Activated naive CD4-positive, alpha-beta T cell treated with anti-CD3 and anti-CD28 coated beads, Interleukin-2, amount 50 U/mL, for 24 hours (primary cell): ENCODE results near the gene OBSL1.

Source experiments
- H3K27ac Mint-ChIP-seq: one replicate; pipeline ENCODE4 v1.8.0; 2021; ENCODE audit warnings: mild to moderate bottlenecking, mixed read lengths
- H3K27me3 Mint-ChIP-seq: one replicate; pipeline ENCODE4 v1.8.0; 2021; ENCODE audit warnings: mixed read lengths
- H3K36me3 Mint-ChIP-seq: one replicate; pipeline ENCODE4 v1.8.0; 2021; ENCODE audit warnings: mixed read lengths
- H3K4me1 Mint-ChIP-seq: one replicate; pipeline ENCODE4 v1.8.0; 2021; ENCODE audit warnings: mixed read lengths
- H3K4me3 Mint-ChIP-seq: one replicate; pipeline ENCODE4 v1.8.0; 2021; ENCODE audit warnings: mild to moderate bottlenecking, mixed read lengths
- H3K9me3 Mint-ChIP-seq: one replicate; pipeline ENCODE4 v1.8.0; 2021; ENCODE audit warnings: mixed read lengths

OBSL1 gene

DNA sequence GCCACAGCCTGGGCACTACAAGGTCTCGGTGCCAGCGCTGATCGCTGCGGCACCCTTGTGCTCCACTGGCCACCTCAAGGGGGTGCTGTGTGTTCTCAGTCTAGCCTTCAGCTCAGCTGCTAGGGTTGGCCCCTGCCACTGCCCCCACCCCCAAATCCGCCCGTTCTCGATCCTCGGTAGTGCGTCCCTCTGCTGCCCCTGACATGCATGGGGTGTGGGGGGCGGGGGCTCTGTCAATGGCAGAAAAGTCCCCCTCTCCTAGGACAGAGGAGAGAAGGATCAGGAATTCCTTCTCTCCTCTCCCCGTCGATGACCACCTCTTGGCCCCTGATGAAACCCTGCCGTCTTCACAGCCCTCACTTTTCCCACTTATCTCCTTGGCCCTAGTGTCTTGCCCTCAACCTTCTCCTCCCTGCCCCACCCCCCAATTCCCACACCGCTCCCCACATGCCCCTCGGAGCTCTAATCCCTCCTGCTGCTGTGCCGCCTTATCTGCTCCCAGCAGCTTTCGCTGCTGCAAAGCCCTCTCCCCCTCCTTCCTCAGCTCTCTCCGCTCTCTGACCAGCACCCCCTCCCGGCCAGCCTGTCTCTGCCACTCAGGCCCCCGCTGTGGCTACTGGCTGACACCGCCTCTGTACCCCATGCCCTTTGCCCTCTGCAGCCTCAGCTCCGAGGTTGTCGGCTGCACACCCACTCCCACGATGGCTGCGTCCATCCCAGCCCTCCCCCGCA lies 61.4 kb downstream of the OBSL1 start:
- no peaks in the 10 kb centered on the region for H3K9me3 Mint-ChIP-seq
- peaks cover 10% of the 10 kb centered on the region for H3K36me3 Mint-ChIP-seq
- peaks cover 35% of the 10 kb centered on the region for H3K27me3 Mint-ChIP-seq
- H3K4me3 Mint-ChIP-seq: peak overlapping the region; percentile 23
- no peak overlapping the region for H3K27ac Mint-ChIP-seq
- H3K4me1 Mint-ChIP-seq: peaks cover 22% of the 10 kb centered on the region

DNA sequence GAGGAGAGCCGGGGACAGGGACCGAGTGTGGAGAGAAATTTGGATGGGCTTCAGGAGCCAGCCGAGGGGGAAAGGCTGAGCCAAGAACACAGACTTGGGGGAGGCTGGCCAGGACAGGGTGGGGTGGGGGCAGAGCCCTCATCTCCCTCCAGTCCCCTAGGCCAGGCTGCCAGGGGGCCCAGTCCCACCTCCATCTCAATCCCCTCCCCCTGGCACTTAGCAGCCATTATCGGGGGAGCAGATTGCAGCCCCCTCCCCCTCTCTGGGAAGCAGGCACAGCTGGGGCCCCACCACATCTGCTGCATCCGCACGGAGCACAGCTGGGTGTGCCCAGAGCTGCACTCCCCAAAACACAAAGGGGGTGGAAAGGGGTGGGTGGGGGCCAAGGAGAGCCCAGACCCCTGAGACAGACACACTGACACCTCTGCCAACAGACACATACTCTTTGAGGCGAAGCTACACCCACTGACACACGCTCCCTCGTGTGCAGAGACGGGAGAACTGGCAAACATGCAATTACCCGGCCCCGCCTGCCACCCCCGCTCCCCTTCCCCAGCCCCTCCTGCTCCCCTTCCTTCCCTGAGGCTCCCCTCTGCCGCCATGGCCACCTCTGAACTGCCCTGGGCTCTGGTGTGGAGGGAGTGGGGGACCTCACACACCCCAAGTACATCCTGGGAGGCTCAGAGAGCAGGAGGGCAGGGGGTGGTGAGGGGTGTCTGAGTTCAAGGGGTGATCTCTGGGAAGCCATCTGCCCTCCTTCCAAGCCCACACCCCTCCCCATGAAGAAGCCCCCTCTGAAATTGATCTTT lies 62.2 kb downstream of the OBSL1 start:
- Mint-ChIP-seq H3K4me3 (no peak overlapping the region), H3K27me3 (peaks cover 34% of the 10 kb centered on the region), H3K36me3 (peaks cover 11% of the 10 kb centered on the region), H3K27ac (no peak overlapping the region), H3K4me1 (peaks cover 21% of the 10 kb centered on the region), H3K9me3 (no peaks in the 10 kb centered on the region)

DNA sequence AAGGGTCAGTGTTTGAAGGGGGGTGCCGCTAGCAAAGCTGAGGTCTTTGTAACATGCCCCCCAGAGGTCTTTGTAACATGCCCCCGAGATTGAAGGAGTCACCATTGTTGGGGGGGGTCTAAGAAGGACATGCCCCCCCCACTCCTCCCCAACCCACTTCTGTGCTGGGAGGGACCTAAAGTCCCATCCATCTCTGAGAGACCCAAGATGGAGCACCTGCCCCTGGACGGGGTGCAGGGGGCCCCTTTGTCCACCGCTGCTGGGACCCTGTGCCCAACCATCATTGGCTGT lies 63.0 kb downstream of the OBSL1 start:
- no peak overlapping the region for H3K4me3 Mint-ChIP-seq
- H3K27me3 Mint-ChIP-seq: peaks cover 26% of the 10 kb centered on the region
- no peaks in the 10 kb centered on the region for H3K9me3 Mint-ChIP-seq
- peaks cover 11% of the 10 kb centered on the region for H3K36me3 Mint-ChIP-seq
- no peak overlapping the region for H3K27ac Mint-ChIP-seq
- H3K4me1 Mint-ChIP-seq: peaks cover 13% of the 10 kb centered on the region

DNA sequence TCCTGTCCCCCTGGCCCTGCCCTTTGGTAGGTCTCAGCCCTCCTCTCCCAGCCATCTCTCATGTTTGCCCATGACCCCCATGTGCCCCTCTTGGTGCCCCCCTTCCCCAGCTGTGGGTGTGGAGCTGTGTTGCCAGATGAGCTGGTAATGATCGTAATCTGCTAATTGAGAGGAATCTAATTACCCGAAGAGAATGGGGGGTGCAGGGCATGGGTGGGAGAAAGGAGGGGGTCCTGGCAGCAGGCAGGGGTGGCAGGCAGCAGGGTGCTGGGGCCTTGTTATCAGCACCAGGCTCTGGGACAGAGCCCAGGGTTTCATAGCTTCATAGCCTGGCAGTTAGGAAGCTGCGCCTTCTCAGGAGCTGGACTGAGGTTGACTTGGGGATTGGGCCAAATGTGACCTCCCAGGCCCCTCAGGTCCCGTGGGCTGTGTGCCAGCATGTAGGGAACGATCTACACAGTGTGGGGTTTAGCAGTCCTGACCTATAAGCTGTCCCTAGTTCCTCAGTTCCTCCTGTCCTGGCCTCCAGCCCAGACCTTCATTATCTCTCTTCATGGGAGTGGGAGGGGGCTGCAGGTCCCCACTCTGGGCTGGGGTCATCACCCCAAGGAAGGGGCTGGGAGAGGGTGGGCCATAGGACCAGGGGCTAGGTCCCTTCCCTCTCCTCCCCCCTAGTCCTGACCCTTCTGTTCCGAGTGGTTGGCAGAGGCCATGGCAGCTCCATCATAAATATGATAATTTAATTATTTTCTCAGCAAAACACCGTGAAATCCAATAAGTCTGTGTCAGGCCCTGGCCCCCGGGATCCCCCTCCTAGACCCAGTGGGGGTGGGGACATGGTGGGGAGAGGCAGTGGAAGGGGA lies 63.5 kb downstream of the OBSL1 start:
- Mint-ChIP-seq H3K36me3 (peaks cover 11% of the 10 kb centered on the region), H3K27ac (no peak overlapping the region), H3K9me3 (no peaks in the 10 kb centered on the region), H3K4me1 (peaks cover 11% of the 10 kb centered on the region), H3K27me3 (peaks cover 21% of the 10 kb centered on the region), H3K4me3 (no peak overlapping the region)

DNA sequence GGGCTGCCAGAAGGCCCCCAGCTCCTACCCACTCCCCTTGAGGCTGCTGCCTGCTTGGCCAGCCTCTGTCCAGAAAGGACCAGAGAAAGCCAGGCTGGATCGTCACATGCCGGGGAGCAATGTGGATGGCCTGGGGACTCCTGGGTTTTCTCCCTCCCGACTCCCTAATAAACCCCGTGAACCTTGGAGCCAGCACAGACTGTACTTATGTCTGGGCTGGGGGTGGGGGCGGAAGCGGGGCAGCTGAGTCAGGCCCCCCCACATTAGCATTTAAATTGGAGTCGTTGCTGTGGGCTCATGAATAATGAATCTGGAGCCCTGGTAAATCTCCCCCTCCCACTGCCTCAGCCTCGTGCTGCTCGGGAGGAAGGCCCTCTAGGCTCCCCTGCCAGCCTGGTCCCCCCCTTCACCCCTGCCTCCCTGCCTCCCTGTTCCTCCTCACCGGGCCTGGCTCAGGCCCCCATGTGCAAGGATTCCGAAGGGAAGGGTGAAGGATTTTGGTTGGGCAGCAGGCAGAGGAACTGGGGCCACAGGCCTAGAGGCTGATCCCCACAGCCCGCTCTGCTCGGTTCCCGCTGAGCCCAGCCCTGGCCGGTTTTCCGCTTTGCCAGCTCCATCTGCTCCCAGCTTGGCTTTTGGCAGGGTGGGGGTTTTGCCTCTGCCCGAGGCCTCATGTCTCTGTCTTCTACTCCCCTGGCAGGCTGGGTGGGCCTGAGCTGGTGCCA lies 64.4 kb downstream of the OBSL1 start:
- Mint-ChIP-seq H3K27me3 (peaks cover 16% of the 10 kb centered on the region), H3K4me1 (peaks cover 11% of the 10 kb centered on the region), H3K4me3 (no peak overlapping the region), H3K27ac (no peak overlapping the region), H3K36me3 (peaks cover 11% of the 10 kb centered on the region), H3K9me3 (no peaks in the 10 kb centered on the region)

DNA sequence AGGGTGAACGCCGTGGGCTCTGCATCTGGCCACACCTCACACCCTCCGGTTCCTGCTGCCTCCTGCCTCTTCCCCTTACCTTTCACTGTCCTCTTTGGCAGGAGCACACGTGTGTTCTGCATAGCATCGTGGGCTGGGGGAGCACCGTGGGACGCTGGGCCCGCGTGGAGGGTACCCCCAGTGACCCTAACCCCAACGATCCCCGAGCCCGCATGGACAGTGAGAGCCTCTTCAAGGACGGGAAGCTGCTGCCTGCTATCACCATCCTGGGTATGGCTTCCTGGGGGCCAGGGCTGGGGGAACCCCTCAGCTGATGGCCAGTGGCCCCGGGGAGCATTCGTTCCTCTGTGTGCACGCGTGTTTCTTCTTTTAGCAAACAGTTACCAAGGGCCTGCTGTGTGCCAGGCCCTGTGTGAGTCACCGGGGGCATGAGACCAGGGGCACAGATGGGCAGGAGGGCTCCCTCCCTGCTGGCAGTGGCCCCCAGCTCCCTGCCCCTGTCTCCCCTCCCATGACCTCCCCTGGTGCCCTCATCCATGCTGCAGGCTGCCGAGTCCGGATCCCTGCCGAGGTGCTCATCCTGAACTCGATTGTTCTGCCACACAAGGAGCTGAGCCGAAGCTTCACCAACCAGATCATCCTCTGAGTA lies 65.1 kb downstream of the OBSL1 start:
- no peak overlapping the region for H3K4me3 Mint-ChIP-seq
- peaks cover 14% of the 10 kb centered on the region for H3K27me3 Mint-ChIP-seq
- peak overlapping the region; percentile 59 for H3K27ac Mint-ChIP-seq
- peaks cover 11% of the 10 kb centered on the region for H3K36me3 Mint-ChIP-seq
- peaks cover 11% of the 10 kb centered on the region for H3K4me1 Mint-ChIP-seq
- no peaks in the 10 kb centered on the region for H3K9me3 Mint-ChIP-seq

DNA sequence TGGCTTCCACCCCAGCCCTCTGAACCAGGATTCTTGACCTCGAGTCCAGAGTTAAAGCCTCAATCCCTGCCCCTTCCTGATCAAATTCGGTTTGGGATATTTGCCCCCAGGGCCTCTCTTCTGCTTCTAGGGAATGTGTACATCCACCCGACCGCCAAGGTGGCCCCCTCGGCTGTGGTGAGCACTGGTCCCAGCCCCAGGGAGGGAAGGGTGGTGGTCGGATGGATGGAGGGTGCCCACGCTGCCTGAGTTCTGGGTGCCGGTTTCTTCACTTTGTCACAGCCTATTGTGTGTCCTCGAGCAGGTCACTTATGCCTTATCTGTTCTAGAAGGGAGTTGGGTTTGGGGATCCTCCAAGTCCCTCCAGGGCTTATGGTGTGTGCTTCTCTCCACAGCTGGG lies 65.8 kb downstream of the OBSL1 start:
- Mint-ChIP-seq H3K36me3 (peaks cover 11% of the 10 kb centered on the region), H3K27me3 (peaks cover 12% of the 10 kb centered on the region), H3K9me3 (no peaks in the 10 kb centered on the region), H3K4me1 (peaks cover 11% of the 10 kb centered on the region), H3K27ac (no peak overlapping the region), H3K4me3 (no peak overlapping the region)

DNA sequence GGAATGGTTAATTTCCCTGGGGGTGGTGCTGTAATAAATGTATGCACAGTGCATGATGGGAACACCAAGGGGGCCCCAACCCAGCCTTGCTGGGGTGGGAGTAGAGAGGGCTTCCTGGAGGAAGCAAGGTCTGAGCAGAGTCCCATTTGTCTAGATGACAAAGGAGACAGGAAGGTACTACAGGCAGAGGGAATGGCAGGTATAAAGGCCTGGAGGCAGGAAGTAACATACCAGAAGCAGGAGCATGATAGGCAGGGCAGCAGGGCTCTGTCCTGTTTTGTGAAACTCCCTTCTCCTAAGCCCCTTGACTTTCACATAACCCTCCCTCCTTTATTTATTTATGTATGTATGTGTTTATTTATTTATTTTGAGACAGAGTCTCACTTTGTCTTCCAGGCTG lies 68.7 kb downstream of the OBSL1 start:
- Mint-ChIP-seq H3K4me3 (no peak overlapping the region), H3K4me1 (peaks cover 25% of the 10 kb centered on the region), H3K27ac (no peak overlapping the region), H3K27me3 (peaks cover 5% of the 10 kb centered on the region), H3K36me3 (peaks cover 11% of the 10 kb centered on the region), H3K9me3 (no peaks in the 10 kb centered on the region)

DNA sequence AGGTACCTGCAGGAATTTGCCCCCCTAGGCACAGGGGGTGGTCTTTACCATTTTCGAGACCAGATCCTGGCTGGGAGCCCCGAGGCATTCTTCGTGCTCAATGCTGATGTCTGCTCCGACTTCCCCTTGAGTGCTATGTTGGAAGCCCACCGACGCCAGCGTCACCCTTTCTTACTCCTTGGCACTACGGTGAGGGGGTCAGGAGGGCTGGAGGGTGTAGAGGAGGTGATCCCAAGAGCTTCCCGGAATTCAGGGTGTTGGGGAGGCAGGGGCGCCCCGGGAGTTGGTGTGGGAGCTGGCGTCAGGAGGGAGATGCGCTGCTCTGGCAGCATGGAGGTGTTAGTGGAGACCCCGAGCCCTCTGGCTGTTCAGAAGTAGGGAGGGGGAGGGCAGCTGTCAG lies 69.5 kb downstream of the OBSL1 start:
- Mint-ChIP-seq H3K27ac (no peak overlapping the region), H3K9me3 (no peaks in the 10 kb centered on the region), H3K27me3 (peaks cover 9% of the 10 kb centered on the region), H3K4me3 (no peak overlapping the region), H3K4me1 (peaks cover 30% of the 10 kb centered on the region), H3K36me3 (peaks cover 9% of the 10 kb centered on the region)
